Measurements from ENCODE around the gene SLC46A1. TPM values are rescaled to one million over a fixed set of nuclear protein-coding genes. Genes with fewer than 3 reads are reported as not detected.
A peak's percentile ranks its signal among the peaks of the same experiment; 100 is the strongest.

The SLC46A1 gene
- total RNA-seq, 4 donors from 2014 or later, result 2.5 to 92.6 (median 15.5) TPM

DNA sequence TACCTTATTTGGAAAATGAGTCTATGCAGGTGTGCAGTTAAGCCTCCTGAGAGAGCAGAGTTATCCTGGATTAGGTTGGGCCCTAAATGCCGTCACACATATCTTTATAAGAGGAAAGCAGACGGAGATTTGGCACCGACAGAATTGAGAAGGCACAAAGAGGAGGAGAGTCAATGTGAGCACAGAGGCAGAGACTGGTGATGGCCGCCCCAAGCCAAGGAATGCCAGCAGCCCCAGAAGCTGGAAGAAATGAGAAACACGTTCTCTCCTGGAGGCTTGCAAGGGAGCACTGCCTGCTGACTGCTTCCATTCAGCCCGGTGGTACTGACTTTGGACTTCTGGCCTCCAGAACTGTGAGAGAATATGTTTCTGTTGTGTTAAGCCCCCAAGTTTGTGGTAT lies 3.2 kb downstream of the SLC46A1 start:
- Histone ChIP-seq H3K4me3 (no peak overlapping the region), H3K27ac (no peak overlapping the region), H3K9me3 (no peaks in the 10 kb centered on the region), H3K36me3 (no peaks in the 10 kb centered on the region), H3K4me1 (peaks cover 0 to 18% (median 2%) of the 10 kb centered on the region in 4 donors), H3K27me3 (no peaks in the 10 kb centered on the region)
- TF ChIP-seq, protein P1, sequence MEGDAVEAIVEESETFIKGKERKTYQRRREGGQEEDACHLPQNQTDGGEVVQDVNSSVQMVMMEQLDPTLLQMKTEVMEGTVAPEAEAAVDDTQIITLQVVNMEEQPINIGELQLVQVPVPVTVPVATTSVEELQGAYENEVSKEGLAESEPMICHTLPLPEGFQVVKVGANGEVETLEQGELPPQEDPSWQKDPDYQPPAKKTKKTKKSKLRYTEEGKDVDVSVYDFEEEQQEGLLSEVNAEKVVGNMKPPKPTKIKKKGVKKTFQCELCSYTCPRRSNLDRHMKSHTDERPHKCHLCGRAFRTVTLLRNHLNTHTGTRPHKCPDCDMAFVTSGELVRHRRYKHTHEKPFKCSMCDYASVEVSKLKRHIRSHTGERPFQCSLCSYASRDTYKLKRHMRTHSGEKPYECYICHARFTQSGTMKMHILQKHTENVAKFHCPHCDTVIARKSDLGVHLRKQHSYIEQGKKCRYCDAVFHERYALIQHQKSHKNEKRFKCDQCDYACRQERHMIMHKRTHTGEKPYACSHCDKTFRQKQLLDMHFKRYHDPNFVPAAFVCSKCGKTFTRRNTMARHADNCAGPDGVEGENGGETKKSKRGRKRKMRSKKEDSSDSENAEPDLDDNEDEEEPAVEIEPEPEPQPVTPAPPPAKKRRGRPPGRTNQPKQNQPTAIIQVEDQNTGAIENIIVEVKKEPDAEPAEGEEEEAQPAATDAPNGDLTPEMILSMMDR (IDR thresholded peaks at IDR 0.05), result no peak
- TF ChIP-seq POLR2A (IDR thresholded peaks at IDR 0.05), result no peak
- DNase-seq, result no peak

DNA sequence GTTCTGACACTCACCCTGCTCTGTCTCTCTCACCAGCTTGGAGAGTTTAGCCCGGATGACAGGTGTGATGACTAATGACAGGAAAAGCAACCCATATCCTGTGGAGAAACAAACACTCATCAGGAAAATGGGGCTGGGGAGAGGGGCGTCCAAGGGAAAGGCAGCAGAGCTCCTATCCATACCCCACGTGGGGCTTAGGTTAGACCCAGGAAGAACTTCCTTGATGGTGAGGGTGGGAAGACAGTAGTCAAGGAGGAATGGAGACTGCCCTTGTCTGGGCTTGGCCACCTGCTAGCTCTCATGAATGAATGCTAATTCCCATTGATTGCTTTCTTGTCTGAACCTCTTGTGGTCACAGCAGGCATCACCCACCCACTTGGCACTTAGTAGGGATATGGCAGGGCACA lies 3.8 kb downstream of the SLC46A1 start:
- Histone ChIP-seq H3K27ac (no peak overlapping the region), H3K36me3 (no peaks in the 10 kb centered on the region), H3K4me1 (peaks cover 0 to 18% (median 2%) of the 10 kb centered on the region in 4 donors), H3K9me3 (no peaks in the 10 kb centered on the region), H3K4me3 (no peak overlapping the region), H3K27me3 (no peaks in the 10 kb centered on the region)
- TF ChIP-seq, protein P1 (IDR thresholded peaks at IDR 0.05), result no peak
- TF ChIP-seq POLR2A (IDR thresholded peaks at IDR 0.05), result no peak
- DNase-seq, result no peak

DNA sequence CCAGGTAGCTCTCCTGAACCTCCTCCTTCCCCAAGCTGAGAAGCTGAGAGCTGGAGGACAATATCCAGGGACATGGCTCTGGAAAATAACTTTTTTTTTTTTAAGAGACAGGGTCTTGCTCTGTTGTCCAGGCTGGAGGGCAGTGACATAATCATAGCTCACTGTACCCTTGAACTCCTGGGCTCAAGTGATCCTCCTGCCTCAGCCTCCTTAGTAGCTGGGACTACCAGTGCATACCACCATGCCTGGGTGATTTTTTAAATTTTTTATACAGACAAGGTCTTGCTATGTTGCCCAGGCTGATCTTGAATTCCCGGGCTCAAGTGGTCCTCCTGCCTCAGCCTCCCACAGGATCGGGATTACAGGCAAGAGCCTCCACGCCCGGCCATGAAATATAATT lies 6.2 kb downstream of the SLC46A1 start:
- TF ChIP-seq POLR2A (IDR thresholded peaks at IDR 0.05), result no peak
- TF ChIP-seq, protein P1 (IDR thresholded peaks at IDR 0.05), result no peak
- H3K4me3 ChIP-seq, result no peak overlapping the region
- no peaks in the 10 kb centered on the region for H3K27me3 ChIP-seq
- H3K27ac ChIP-seq, result no peak overlapping the region
- no peak for DNase-seq
- no peaks in the 10 kb centered on the region for H3K9me3 ChIP-seq
- H3K36me3 ChIP-seq, result peaks cover 0 to 13% (median 0%) of the 10 kb centered on the region in 3 donors
- H3K4me1 ChIP-seq, result peaks cover 0 to 2% (median 0%) of the 10 kb centered on the region in 4 donors

DNA sequence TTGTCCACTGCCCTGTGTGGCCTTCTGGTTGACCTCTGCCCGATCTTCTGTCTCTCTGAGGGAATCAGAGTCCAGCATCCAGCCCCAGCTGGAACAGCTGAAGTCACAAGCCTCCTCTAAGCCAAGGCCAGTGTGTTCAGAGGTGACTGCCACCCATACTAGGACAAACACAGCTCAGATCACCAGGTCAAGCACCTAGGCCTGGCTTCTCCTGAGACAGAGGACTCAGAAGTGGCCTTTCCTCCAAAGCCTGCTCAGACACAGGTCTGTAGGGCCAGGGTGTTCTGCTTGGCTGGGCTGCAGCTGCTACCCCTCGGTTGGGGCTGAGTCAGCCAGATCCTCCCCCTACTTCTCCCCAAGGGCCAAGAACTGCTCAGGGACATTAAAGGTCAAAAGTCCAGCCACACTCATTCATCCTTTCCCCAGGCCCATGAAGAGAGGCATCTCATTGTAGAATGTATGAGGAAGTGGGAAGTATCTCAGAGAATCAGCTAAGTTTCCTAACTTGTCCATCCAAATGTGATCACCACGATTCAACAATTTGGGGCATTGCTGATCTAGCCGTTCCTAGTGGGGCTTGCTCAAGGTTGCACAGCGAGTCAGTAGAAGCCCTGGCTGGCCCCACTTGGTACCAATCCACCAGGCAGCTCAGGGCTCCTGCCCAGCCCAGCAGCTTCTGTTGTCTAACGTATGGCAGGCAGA lies 7.6 kb downstream of the SLC46A1 start:
- Histone ChIP-seq H3K27me3 (no peaks in the 10 kb centered on the region), H3K9me3 (no peaks in the 10 kb centered on the region), H3K4me3 (no peak overlapping the region), H3K4me1 (no peaks in the 10 kb centered on the region), H3K36me3 (peaks cover 0 to 25% (median 0%) of the 10 kb centered on the region in 3 donors), H3K27ac (peak overlapping the region in 2 of 4 donors; percentile 17 to 56)
- TF ChIP-seq POLR2A (IDR thresholded peaks at IDR 0.05), result no peak
- TF ChIP-seq, protein P1 (IDR thresholded peaks at IDR 0.05), result no peak
- DNase-seq, result peak in 1 of 3 donors; percentile 54

DNA sequence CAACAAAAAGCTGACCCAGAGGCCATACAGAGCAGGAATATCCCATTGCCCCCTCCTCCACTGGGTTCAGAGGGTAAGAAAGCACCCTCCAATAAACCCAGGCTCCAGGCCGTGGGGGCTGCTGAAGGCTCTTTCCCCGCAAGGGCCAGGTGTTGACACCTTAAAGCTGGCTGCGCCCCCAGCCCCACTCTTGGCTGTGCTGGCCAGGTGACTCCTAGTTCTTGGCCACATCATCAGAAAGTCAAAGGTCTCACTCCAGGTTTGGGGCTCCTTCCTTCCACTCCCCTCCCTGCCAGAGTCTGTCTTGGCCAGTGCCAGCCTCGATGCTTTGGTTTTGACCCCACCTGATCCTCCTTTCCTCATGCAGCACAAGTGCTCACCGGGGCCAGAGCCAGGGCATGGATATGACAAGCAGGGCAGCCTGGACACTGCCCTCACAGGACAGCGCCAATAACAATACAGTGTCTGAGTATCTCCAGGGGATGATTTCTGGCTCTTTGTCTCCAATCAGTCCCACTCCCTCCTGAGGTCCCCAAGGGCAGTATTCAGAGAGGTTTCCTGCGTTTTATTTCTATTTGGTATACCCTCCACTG lies 8.2 kb downstream of the SLC46A1 start:
- H3K36me3 ChIP-seq, result peaks cover 0 to 30% (median 2%) of the 10 kb centered on the region in 3 donors
- H3K27ac ChIP-seq, result peak overlapping the region in 1 of 4 donors; percentile 56
- no peak for DNase-seq
- no peak overlapping the region for H3K4me3 ChIP-seq
- no peaks in the 10 kb centered on the region for H3K27me3 ChIP-seq
- H3K9me3 ChIP-seq, result no peaks in the 10 kb centered on the region
- H3K4me1 ChIP-seq, result no peaks in the 10 kb centered on the region
- no peak for TF ChIP-seq POLR2A (IDR thresholded peaks at IDR 0.05)
- TF ChIP-seq, protein P1 (IDR thresholded peaks at IDR 0.05), result no peak

All from Peyer's patch (tissue), 4 donors.